SK-N-SH treated with all-trans-retinoic acid at 6 μM for 48 hours (cell line): ENCODE measurements around the gene CENPO.

Source experiments
- ATAC-seq: fragments of 200-7000 bp; cut with Tn5 transposase; 3 replicates; pipeline ENCODE4 v1.9.1; 2020; ENCODE audit warnings: mild to moderate bottlenecking, moderate library complexity
- ARNTL ChIP-seq: fragments of 450-650 bp; formaldehyde crosslinking; IDR thresholded peaks from 2 replicates; pipeline ENCODE4 v1.5.0; 2020; ENCODE audit warnings: low read depth, mild to moderate bottlenecking, moderate library complexity, borderline replicate concordance
- BACH2 ChIP-seq: fragments of 250-450 bp; sonication (Bioruptor Pico); IDR thresholded peaks from 2 replicates; pipeline ENCODE4 v1.9.0; 2021; ENCODE audit warnings: mild to moderate bottlenecking, borderline replicate concordance
- CSDC2 ChIP-seq: fragments of 250-450 bp; sonication (Bioruptor Pico); IDR thresholded peaks from 2 replicates; pipeline ENCODE4 v1.5.0; 2020; ENCODE audit warnings: mild to moderate bottlenecking, moderate library complexity
- ESRRG ChIP-seq: fragments of 250-450 bp; sonication (Bioruptor Pico); IDR thresholded peaks from 2 replicates; pipeline ENCODE4 v1.6.1; 2021; ENCODE audit warnings: mild to moderate bottlenecking
- GLIS3 ChIP-seq: fragments of 250-450 bp; sonication (Bioruptor Pico); IDR thresholded peaks from 2 replicates; pipeline ENCODE4 v1.5.0; 2020; ENCODE audit warnings: mild to moderate bottlenecking, moderate library complexity
- ISL1 ChIP-seq: fragments of 250-450 bp; sonication (Bioruptor Pico); IDR thresholded peaks from 2 replicates; pipeline ENCODE4 v2.1.2; 2022; ENCODE audit warnings: mild to moderate bottlenecking, moderate library complexity
- OSR1 ChIP-seq: fragments of 250-450 bp; sonication (Bioruptor Pico); IDR thresholded peaks from 2 replicates; pipeline ENCODE4 v1.8.0; 2022; ENCODE audit warnings: moderate library complexity, mild to moderate bottlenecking, inconsistent platforms
- PPARA ChIP-seq: fragments of 250-450 bp; sonication (Bioruptor Pico); IDR thresholded peaks from 2 replicates; pipeline ENCODE4 v1.5.0; 2020; ENCODE audit warnings: mild to moderate bottlenecking, borderline replicate concordance
- RARB ChIP-seq: fragments of 250-450 bp; sonication (Bioruptor Pico); IDR thresholded peaks from 2 replicates; pipeline ENCODE4 v1.8.0; 2021; ENCODE audit warnings: mild to moderate bottlenecking, moderate library complexity
- SNAI2 ChIP-seq: fragments of 250-450 bp; sonication (Bioruptor Pico); IDR thresholded peaks from 2 replicates; pipeline ENCODE4 v1.5.0; 2020; ENCODE audit warnings: mild to moderate bottlenecking, moderate library complexity
- TCF4 ChIP-seq: fragments of 250-450 bp; sonication (Bioruptor Pico); IDR thresholded peaks from 2 replicates; pipeline ENCODE4 v1.8.0; 2021; ENCODE audit warnings: mild to moderate bottlenecking, moderate library complexity, borderline replicate concordance
- TOX ChIP-seq: fragments of 250-450 bp; sonication (Bioruptor Pico); IDR thresholded peaks from 2 replicates; pipeline ENCODE4 v1.8.0; 2021; ENCODE audit warnings: mild to moderate bottlenecking, moderate library complexity, borderline replicate concordance
- ZC3H10 ChIP-seq: fragments of 250-450 bp; sonication (Bioruptor Pico); IDR thresholded peaks from 2 replicates; pipeline ENCODE4 v1.5.1; 2021; ENCODE audit warnings: mild to moderate bottlenecking, moderate library complexity
- ZFP3 ChIP-seq: fragments of 250-450 bp; sonication (Bioruptor Pico); IDR thresholded peaks from 2 replicates; pipeline ENCODE4 v1.5.0; 2020; ENCODE audit warnings: mild to moderate bottlenecking, moderate library complexity
- ZFP30 ChIP-seq: fragments of 450-650 bp; formaldehyde crosslinking; IDR thresholded peaks from 2 replicates; pipeline ENCODE4 v1.5.0; 2022; ENCODE audit warnings: mild to moderate bottlenecking, moderate library complexity
- ZNF70 ChIP-seq: fragments of 450-650 bp; formaldehyde crosslinking; IDR thresholded peaks from 2 replicates; pipeline ENCODE4 v1.5.0; 2020; ENCODE audit warnings: mild to moderate bottlenecking, moderate library complexity
- ZNF8 ChIP-seq: fragments of 450-650 bp; formaldehyde crosslinking; IDR thresholded peaks from 2 replicates; pipeline ENCODE4 v1.5.0; 2020; ENCODE audit warnings: mild to moderate bottlenecking, moderate library complexity
- TF ChIP-seq, protein P1 (sequence below): fragments of 250-450 bp; sonication (Bioruptor Pico); IDR thresholded peaks from 2 replicates; pipeline ENCODE4 v1.5.1; 2021; ENCODE audit warnings: mild to moderate bottlenecking, moderate library complexity
- TF ChIP-seq, protein P2 (sequence below): fragments of 250-450 bp; sonication (Bioruptor Pico); IDR thresholded peaks from 2 replicates; pipeline ENCODE4 v1.8.0; 2020; ENCODE audit warnings: mild to moderate bottlenecking, moderate library complexity, borderline replicate concordance
- TF ChIP-seq, protein P3 (sequence below): fragments of 250-450 bp; sonication (Bioruptor Pico); IDR thresholded peaks from 2 replicates; pipeline ENCODE4 v1.5.0; 2020; ENCODE audit warnings: mild to moderate bottlenecking, moderate library complexity
- TF ChIP-seq, protein P4 (sequence below): fragments of 250-450 bp; sonication (Bioruptor Pico); IDR thresholded peaks from 2 replicates; pipeline ENCODE4 v1.8.0; 2021; ENCODE audit warnings: low read depth, mild to moderate bottlenecking, moderate library complexity, borderline replicate concordance
- TF ChIP-seq, protein P5 (sequence below): fragments of 250-450 bp; sonication (Bioruptor Pico); IDR thresholded peaks from 2 replicates; pipeline ENCODE4 v1.5.1; 2020; ENCODE audit warnings: low read depth, mild to moderate bottlenecking, moderate library complexity

Gene CENPO

DNA sequence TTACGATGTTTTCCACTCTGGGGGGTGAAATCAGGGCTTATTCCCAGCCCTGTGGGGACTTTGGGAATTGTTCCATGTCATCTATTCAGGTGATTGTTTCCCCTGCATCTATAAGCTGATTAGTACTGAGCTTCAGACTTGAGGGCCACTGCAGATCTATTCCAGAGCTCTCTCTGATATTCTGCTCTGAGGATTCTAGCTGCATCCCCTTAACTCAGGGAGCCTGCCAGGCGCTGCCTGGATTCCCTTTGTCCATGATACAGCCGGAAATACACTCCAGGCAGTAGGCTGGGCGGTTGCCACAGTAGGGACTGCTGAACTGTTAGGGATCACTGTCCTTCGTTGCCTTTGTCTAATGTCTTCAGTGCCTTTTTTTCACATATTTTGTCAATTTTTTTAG is 31.4 kb upstream of the CENPO start:
- ATAC-seq: no peak; the same call in 2 of the 3 replicates
- TF ChIP-seq, protein P1, sequence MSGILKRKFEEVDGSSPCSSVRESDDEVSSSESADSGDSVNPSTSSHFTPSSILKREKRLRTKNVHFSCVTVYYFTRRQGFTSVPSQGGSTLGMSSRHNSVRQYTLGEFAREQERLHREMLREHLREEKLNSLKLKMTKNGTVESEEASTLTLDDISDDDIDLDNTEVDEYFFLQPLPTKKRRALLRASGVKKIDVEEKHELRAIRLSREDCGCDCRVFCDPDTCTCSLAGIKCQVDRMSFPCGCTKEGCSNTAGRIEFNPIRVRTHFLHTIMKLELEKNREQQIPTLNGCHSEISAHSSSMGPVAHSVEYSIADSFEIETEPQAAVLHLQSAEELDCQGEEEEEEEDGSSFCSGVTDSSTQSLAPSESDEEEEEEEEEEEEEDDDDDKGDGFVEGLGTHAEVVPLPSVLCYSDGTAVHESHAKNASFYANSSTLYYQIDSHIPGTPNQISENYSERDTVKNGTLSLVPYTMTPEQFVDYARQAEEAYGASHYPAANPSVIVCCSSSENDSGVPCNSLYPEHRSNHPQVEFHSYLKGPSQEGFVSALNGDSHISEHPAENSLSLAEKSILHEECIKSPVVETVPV (CRISPR knock-in tag): no peak
- TF ChIP-seq PPARA (CRISPR knock-in tag) (no peak), ISL1 (CRISPR knock-in tag) (no peak), ZC3H10 (CRISPR knock-in tag) (no peak), TOX (no peak), CSDC2 (CRISPR knock-in tag) (no peak), TCF4 (CRISPR knock-in tag) (no peak), SNAI2 (CRISPR knock-in tag) (no peak), ARNTL (CRISPR knock-in tag) (no peak), ZNF8 (CRISPR knock-in tag) (no peak), OSR1 (CRISPR knock-in tag) (no peak), BACH2 (CRISPR knock-in tag) (no peak), ZFP3 (CRISPR knock-in tag) (no peak), GLIS3 (no peak)
- TF ChIP-seq, protein P2, sequence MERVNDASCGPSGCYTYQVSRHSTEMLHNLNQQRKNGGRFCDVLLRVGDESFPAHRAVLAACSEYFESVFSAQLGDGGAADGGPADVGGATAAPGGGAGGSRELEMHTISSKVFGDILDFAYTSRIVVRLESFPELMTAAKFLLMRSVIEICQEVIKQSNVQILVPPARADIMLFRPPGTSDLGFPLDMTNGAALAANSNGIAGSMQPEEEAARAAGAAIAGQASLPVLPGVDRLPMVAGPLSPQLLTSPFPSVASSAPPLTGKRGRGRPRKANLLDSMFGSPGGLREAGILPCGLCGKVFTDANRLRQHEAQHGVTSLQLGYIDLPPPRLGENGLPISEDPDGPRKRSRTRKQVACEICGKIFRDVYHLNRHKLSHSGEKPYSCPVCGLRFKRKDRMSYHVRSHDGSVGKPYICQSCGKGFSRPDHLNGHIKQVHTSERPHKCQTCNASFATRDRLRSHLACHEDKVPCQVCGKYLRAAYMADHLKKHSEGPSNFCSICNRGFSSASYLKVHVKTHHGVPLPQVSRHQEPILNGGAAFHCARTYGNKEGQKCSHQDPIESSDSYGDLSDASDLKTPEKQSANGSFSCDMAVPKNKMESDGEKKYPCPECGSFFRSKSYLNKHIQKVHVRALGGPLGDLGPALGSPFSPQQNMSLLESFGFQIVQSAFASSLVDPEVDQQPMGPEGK (CRISPR knock-in tag): no peak
- TF ChIP-seq, protein P3, sequence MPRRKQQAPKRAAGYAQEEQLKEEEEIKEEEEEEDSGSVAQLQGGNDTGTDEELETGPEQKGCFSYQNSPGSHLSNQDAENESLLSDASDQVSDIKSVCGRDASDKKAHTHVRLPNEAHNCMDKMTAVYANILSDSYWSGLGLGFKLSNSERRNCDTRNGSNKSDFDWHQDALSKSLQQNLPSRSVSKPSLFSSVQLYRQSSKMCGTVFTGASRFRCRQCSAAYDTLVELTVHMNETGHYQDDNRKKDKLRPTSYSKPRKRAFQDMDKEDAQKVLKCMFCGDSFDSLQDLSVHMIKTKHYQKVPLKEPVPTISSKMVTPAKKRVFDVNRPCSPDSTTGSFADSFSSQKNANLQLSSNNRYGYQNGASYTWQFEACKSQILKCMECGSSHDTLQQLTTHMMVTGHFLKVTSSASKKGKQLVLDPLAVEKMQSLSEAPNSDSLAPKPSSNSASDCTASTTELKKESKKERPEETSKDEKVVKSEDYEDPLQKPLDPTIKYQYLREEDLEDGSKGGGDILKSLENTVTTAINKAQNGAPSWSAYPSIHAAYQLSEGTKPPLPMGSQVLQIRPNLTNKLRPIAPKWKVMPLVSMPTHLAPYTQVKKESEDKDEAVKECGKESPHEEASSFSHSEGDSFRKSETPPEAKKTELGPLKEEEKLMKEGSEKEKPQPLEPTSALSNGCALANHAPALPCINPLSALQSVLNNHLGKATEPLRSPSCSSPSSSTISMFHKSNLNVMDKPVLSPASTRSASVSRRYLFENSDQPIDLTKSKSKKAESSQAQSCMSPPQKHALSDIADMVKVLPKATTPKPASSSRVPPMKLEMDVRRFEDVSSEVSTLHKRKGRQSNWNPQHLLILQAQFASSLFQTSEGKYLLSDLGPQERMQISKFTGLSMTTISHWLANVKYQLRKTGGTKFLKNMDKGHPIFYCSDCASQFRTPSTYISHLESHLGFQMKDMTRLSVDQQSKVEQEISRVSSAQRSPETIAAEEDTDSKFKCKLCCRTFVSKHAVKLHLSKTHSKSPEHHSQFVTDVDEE: no peak

DNA sequence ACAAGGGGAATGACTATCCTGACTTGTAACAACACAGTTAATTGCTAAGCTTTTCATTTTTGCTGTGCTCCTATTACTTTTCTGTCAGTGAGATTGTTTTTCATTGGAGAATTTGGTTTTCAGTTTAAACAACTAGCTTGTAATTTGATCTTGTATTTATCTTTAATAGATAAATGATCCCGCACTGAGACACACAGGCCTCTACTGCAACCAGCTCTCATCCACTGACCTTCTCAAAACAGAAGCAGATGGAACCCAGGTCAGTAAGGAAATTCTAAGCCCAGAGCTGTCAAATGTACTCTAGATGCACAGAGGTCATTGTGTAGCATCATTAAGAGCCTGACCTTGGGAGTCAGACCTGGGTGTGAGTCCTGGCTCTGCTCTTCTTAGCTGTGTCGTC is 30.7 kb upstream of the CENPO start:
- no peak for TF ChIP-seq RARB (CRISPR knock-in tag)
- TF ChIP-seq, protein P2 (CRISPR knock-in tag): no peak
- ATAC-seq: no peak

DNA sequence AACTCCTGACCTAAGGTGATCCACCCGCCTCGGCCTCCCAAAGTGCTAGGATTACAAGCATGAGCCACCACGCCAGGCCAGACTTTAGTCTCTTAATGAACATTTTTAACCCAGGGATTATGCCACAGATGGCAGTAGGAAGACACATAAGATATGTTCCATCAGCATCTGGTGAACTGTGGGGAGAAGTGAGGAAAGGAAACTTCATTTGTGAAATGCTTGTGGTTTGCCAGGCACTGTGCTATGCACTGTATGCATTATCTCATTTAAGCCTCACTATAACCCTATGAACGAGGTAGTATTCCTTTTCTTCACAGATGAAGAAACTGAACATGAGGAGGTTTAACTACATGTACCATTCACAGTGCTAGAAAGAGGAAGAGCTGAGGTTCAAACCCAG is 29.4 kb upstream of the CENPO start:
- ATAC-seq: no peak
- TF ChIP-seq ISL1 (CRISPR knock-in tag) (no peak), RARB (CRISPR knock-in tag) (no peak), CSDC2 (CRISPR knock-in tag) (no peak), ESRRG (CRISPR knock-in tag) (no peak), TOX (no peak), ZFP30 (CRISPR knock-in tag) (no peak), ZNF70 (CRISPR knock-in tag) (no peak), ZFP3 (CRISPR knock-in tag) (no peak)
- TF ChIP-seq, protein P3: no peak
- TF ChIP-seq, protein P4, sequence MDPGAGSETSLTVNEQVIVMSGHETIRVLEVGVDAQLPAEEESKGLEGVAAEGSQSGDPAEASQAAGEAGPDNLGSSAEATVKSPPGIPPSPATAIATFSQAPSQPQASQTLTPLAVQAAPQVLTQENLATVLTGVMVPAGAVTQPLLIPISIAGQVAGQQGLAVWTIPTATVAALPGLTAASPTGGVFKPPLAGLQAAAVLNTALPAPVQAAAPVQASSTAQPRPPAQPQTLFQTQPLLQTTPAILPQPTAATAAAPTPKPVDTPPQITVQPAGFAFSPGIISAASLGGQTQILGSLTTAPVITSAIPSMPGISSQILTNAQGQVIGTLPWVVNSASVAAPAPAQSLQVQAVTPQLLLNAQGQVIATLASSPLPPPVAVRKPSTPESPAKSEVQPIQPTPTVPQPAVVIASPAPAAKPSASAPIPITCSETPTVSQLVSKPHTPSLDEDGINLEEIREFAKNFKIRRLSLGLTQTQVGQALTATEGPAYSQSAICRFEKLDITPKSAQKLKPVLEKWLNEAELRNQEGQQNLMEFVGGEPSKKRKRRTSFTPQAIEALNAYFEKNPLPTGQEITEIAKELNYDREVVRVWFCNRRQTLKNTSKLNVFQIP (CRISPR knock-in tag): no peak
- TF ChIP-seq, protein P5, sequence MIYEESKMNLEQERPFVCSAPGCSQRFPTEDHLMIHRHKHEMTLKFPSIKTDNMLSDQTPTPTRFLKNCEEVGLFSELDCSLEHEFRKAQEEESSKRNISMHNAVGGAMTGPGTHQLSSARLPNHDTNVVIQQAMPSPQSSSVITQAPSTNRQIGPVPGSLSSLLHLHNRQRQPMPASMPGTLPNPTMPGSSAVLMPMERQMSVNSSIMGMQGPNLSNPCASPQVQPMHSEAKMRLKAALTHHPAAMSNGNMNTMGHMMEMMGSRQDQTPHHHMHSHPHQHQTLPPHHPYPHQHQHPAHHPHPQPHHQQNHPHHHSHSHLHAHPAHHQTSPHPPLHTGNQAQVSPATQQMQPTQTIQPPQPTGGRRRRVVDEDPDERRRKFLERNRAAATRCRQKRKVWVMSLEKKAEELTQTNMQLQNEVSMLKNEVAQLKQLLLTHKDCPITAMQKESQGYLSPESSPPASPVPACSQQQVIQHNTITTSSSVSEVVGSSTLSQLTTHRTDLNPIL (CRISPR knock-in tag): no peak
